EH (cell line): Measurements from ENCODE around the gene NIPAL3.
"Not testable (repeated sequence)": the region's sequence is repeated elsewhere in the genome, so short reads cannot be mapped to it uniquely, and the experiment has no call there.

Experiments
- DNase-seq: peaks from one replicate; pipeline ENCODE4 v3.0.0-alpha.2; 2015; ENCODE audit warnings: low read depth

Gene NIPAL3

GRCh38 chr1:24457866-24458265 is 42.3 kb downstream of the NIPAL3 start:
- no peak for DNase-seq

- DNase-seq, result no peak
Measured at GRCh38 chr1:24459551-24460266, 44.1 kb downstream of the NIPAL3 start.

GRCh38 chr1:24462128-24462527 is 46.5 kb downstream of the NIPAL3 start:
- peak; percentile 63 for DNase-seq

GRCh38 chr1:24463776-24464735 is 48.5 kb downstream of the NIPAL3 start:
- DNase-seq, result peak; percentile 88

GRCh38 chr1:24465099-24465498 is 49.5 kb downstream of the NIPAL3 start:
- no peak for DNase-seq

GRCh38 chr1:24465638-24466037 is 50.0 kb downstream of the NIPAL3 start:
- DNase-seq, result no peak

GRCh38 chr1:24468685-24469316 is 53.2 kb downstream of the NIPAL3 start:
- DNase-seq, result peak; percentile 24

- DNase-seq, result no peak
Measured at GRCh38 chr1:24470592-24470991, 55.0 kb downstream of the NIPAL3 start.

GRCh38 chr1:24472527-24473251 is 57.1 kb downstream of the NIPAL3 start:
- DNase-seq, result no peak

- no peak for DNase-seq
Measured at GRCh38 chr1:24474193-24474592, 58.6 kb downstream of the NIPAL3 start.

GRCh38 chr1:24475700-24476099 is 60.1 kb downstream of the NIPAL3 start:
- no peak for DNase-seq

GRCh38 chr1:24476571-24476970 is 61.0 kb downstream of the NIPAL3 start:
- DNase-seq, result no peak

- no peak for DNase-seq
Measured at GRCh38 chr1:24477309-24477708, 61.7 kb downstream of the NIPAL3 start.

GRCh38 chr1:24481101-24481500 is 65.5 kb downstream of the NIPAL3 start:
- peak; percentile 12 for DNase-seq

GRCh38 chr1:24481843-24482610 is 66.4 kb downstream of the NIPAL3 start:
- DNase-seq, result peak; percentile 28

GRCh38 chr1:24483441-24483840 is 67.8 kb downstream of the NIPAL3 start:
- DNase-seq, result no peak

- DNase-seq, result no peak
Measured at GRCh38 chr1:24484199-24484598, 68.6 kb downstream of the NIPAL3 start.

GRCh38 chr1:24486331-24487065 is 70.9 kb downstream of the NIPAL3 start:
- DNase-seq, result no peak

- no peak for DNase-seq
Measured at GRCh38 chr1:24487455-24487854, 71.9 kb downstream of the NIPAL3 start.

- DNase-seq, result not testable (repeated sequence)
Measured at GRCh38 chr1:24488159-24488558, 72.6 kb downstream of the NIPAL3 start.
